WERI-Rb-1 (cell line): ENCODE measurements around the gene LUC7L.

ENCODE experiments used
- DNase-seq: peaks from one replicate; pipeline ENCODE4 v3.0.0-alpha.2; 2020
- H3K27ac ChIP-seq: fragments of 250-450 bp; sonication (Bioruptor Pico); 2 replicates; pipeline ENCODE4 v1.5.1; 2020; ENCODE audit warnings: mild to moderate bottlenecking, moderate library complexity
- H3K27me3 ChIP-seq: fragments of 250-450 bp; sonication (Bioruptor Pico); 2 replicates; pipeline ENCODE4 v1.5.1; 2021; ENCODE audit warnings: mild to moderate bottlenecking, low read depth, moderate library complexity; ENCODE audit not compliant: insufficient read depth, severe bottlenecking
- H3K36me3 ChIP-seq: fragments of 250-450 bp; sonication (Bioruptor Pico); 2 replicates; pipeline ENCODE4 v1.5.1; 2020; ENCODE audit warnings: mild to moderate bottlenecking, moderate library complexity
- H3K4me3 ChIP-seq: 2 replicates; pipeline ENCODE4 v1.5.1; 2011; ENCODE audit warnings: low read depth, mild to moderate bottlenecking, control low read depth, low read length
- H3K9me3 ChIP-seq: fragments of 250-450 bp; sonication (Bioruptor Pico); 2 replicates; pipeline ENCODE4 v1.5.1; 2021; ENCODE audit warnings: mild to moderate bottlenecking, moderate library complexity; ENCODE audit not compliant: severe bottlenecking
- TF ChIP-seq, protein P1 (sequence below): IDR thresholded peaks from 2 replicates; pipeline ENCODE4 v1.5.1; 2011; ENCODE audit warnings: low read depth, mild to moderate bottlenecking, control low read depth, inconsistent platforms, low read length

The LUC7L gene

DNA sequence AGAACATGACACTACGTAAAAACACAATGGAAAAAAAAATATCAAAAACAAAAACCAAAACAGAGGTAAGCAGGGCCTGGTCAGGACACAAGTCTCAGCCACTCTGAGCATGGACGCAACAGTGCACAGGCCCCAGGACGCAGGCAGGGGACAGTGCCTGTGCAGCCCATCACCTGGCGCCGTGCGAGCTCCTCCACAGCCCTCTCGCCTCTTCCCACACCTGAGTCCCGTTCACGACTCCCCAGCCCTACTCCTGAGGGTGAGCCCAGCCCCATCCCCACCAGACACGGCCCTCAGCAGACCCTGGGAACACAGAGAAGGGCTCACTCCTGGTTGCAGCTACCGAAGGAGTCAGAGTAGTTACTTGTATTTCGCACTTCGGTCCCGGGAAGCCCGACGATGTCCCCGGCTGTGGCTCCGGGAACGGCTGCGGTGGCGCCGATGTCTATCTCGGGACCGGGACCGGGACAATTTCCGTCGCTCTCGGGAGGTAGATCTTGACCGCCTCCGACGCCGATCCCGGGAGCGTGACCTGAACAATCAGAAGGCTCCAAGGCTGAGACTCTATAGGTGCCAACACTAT is 39.6 kb downstream of the LUC7L start:
- TF ChIP-seq, protein P1, sequence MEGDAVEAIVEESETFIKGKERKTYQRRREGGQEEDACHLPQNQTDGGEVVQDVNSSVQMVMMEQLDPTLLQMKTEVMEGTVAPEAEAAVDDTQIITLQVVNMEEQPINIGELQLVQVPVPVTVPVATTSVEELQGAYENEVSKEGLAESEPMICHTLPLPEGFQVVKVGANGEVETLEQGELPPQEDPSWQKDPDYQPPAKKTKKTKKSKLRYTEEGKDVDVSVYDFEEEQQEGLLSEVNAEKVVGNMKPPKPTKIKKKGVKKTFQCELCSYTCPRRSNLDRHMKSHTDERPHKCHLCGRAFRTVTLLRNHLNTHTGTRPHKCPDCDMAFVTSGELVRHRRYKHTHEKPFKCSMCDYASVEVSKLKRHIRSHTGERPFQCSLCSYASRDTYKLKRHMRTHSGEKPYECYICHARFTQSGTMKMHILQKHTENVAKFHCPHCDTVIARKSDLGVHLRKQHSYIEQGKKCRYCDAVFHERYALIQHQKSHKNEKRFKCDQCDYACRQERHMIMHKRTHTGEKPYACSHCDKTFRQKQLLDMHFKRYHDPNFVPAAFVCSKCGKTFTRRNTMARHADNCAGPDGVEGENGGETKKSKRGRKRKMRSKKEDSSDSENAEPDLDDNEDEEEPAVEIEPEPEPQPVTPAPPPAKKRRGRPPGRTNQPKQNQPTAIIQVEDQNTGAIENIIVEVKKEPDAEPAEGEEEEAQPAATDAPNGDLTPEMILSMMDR: no peak
- Histone ChIP-seq H3K36me3 (peaks cover 80% of the 10 kb centered on the region), H3K9me3 (no peaks in the 10 kb centered on the region), H3K27ac (no peak overlapping the region), H3K27me3 (no peaks in the 10 kb centered on the region), H3K4me3 (no peak overlapping the region)
- no peak for DNase-seq

GRCh38 chr16:188674-189073 is 40.6 kb downstream of the LUC7L start:
- Histone ChIP-seq H3K27me3 (no peaks in the 10 kb centered on the region), H3K27ac (no peak overlapping the region), H3K4me3 (no peak overlapping the region), H3K36me3 (peaks cover 75% of the 10 kb centered on the region), H3K9me3 (no peaks in the 10 kb centered on the region)
- peak; percentile 32 for DNase-seq
- TF ChIP-seq, protein P1: peak; percentile 61

GRCh38 chr16:187330-187729 is 41.9 kb downstream of the LUC7L start:
- H3K9me3 ChIP-seq: no peaks in the 10 kb centered on the region
- H3K4me3 ChIP-seq: no peak overlapping the region
- DNase-seq: no peak
- no peaks in the 10 kb centered on the region for H3K27me3 ChIP-seq
- TF ChIP-seq, protein P1: no peak
- no peak overlapping the region for H3K27ac ChIP-seq
- peaks cover 62% of the 10 kb centered on the region for H3K36me3 ChIP-seq

DNA sequence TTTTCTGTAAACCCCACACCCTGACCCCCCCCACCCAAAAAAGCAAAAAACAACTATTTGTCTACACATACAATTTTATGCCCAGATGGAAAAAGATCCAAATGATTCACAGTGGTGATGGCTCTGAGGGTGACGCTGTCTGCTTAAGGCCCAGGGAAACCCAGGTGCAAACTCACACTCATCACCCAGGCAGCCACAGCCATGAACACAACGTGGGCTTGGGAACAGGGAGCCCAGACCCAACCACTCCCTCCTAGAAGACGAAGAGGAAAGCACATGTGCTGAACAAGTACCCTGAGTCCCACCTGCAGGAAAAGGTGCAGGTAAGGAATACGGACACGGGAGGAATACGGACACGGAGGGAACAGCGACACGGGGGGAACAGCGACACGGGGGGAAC is 43.6 kb downstream of the LUC7L start:
- H3K27ac ChIP-seq: no peak overlapping the region
- H3K9me3 ChIP-seq: no peaks in the 10 kb centered on the region
- H3K36me3 ChIP-seq: peaks cover 46% of the 10 kb centered on the region
- TF ChIP-seq, protein P1: no peak
- H3K27me3 ChIP-seq: no peaks in the 10 kb centered on the region
- no peak for DNase-seq
- H3K4me3 ChIP-seq: no peak overlapping the region

- TF ChIP-seq, protein P1: no peak
- Histone ChIP-seq H3K9me3 (no peaks in the 10 kb centered on the region), H3K27me3 (no peaks in the 10 kb centered on the region), H3K27ac (no peak overlapping the region), H3K36me3 (peaks cover 41% of the 10 kb centered on the region), H3K4me3 (no peak overlapping the region)
- no peak for DNase-seq
These were observed 44.0 kb downstream of the LUC7L start for GRCh38 chr16:185213-185612.

DNA sequence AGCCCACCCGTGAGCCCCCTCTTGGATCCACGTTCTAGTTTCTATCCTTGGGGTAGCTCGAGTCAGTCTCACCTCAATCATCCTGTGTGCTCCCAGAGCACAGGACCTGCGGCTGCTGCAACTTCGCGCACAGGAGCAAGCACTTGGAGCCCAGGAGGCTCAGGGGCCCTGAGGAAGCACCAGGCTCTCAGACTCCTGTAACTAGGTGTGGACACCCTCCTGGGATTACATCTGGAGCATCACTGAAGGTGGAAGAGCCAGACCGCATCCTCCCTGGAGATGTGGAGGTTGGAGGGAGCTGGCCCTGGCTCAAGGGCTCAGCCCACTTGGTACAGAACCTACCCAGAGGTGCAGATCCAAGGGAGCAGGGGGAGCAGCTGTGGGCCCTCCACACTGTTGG is 46.2 kb downstream of the LUC7L start:
- DNase-seq: no peak
- Histone ChIP-seq H3K27ac (no peak overlapping the region), H3K9me3 (no peaks in the 10 kb centered on the region), H3K4me3 (no peak overlapping the region), H3K27me3 (no peaks in the 10 kb centered on the region), H3K36me3 (peaks cover 22% of the 10 kb centered on the region)
- TF ChIP-seq, protein P1: no peak
